Trophoblast cell (in vitro differentiated cells and primary cell): ENCODE data around the gene SAMD7.

Experiments used
- DNase-seq, 2 donors: peaks; one replicate each; pipeline ENCODE4 v3.0.0-alpha.2; 2016
- H2AFZ ChIP-seq: 2 replicates; pipeline ENCODE4 v1.6.1; 2013; ENCODE audit warnings: low read length, moderate library complexity, mild to moderate bottlenecking; ENCODE audit not compliant: insufficient read depth, poor library complexity
- H2AK5ac ChIP-seq: 2 replicates; pipeline ENCODE4 v1.6.1; 2013; ENCODE audit warnings: mild to moderate bottlenecking, low read length
- H2BK120ac ChIP-seq: 2 replicates; pipeline ENCODE4 v1.6.1; 2013; ENCODE audit warnings: low read length, mild to moderate bottlenecking, moderate library complexity; ENCODE audit not compliant: insufficient read depth, poor library complexity
- H2BK12ac ChIP-seq: 2 replicates; pipeline ENCODE4 v1.6.1; 2013; ENCODE audit warnings: mild to moderate bottlenecking, low read length, moderate library complexity
- H2BK5ac ChIP-seq: 2 replicates; pipeline ENCODE4 v1.6.1; 2013; ENCODE audit warnings: low read length, low read depth, moderate library complexity, mild to moderate bottlenecking; ENCODE audit not compliant: poor library complexity
- H3K14ac ChIP-seq: 2 replicates; pipeline ENCODE4 v1.6.1; 2013; ENCODE audit warnings: mild to moderate bottlenecking, low read length
- H3K18ac ChIP-seq: 2 replicates; pipeline ENCODE4 v1.6.1; 2013; ENCODE audit warnings: mild to moderate bottlenecking, low read length
- H3K23ac ChIP-seq: 2 replicates; pipeline ENCODE4 v1.6.1; 2013; ENCODE audit warnings: low read length
- H3K27ac ChIP-seq: 2 replicates; pipeline ENCODE4 v1.5.1; 2013; ENCODE audit warnings: low read depth, mild to moderate bottlenecking, inconsistent platforms, low read length, moderate library complexity
- H3K27me3 ChIP-seq: 2 replicates; pipeline ENCODE4 v1.6.1; 2013; ENCODE audit warnings: inconsistent platforms, mild to moderate bottlenecking, low read length, moderate library complexity; ENCODE audit not compliant: insufficient read depth
- H3K36me3 ChIP-seq, 2 experiments: 1 replicate in 1 of 2; 2 replicates in 1 of 2; pipeline ENCODE4 v1.6.1; 2013; ENCODE audit warnings: low read length in 2 of 2, mild to moderate bottlenecking in 2 of 2, moderate library complexity in 1 of 2; ENCODE audit not compliant: insufficient read depth in 2 of 2, control insufficient read depth in 1 of 2
- H3K4ac ChIP-seq: 2 replicates; pipeline ENCODE4 v1.6.1; 2013; ENCODE audit warnings: low read depth, mild to moderate bottlenecking, low read length, moderate library complexity
- H3K4me1 ChIP-seq, 2 experiments: 1 replicate in 1 of 2; 2 replicates in 1 of 2; pipeline ENCODE4 v1.6.1; 2013; ENCODE audit warnings: low read length in 2 of 2, mild to moderate bottlenecking in 2 of 2, moderate library complexity in 1 of 2; ENCODE audit not compliant: insufficient read depth in 2 of 2, control insufficient read depth in 1 of 2
- H3K4me2 ChIP-seq: 2 replicates; pipeline ENCODE4 v1.6.1; 2013; ENCODE audit warnings: inconsistent platforms, mild to moderate bottlenecking, low read length, moderate library complexity
- H3K4me3 ChIP-seq: 2 replicates; pipeline ENCODE4 v1.5.1; 2013; ENCODE audit warnings: mild to moderate bottlenecking, low read depth, low read length, inconsistent platforms
- H3K79me1 ChIP-seq: one replicate; pipeline ENCODE4 v1.6.1; 2013; ENCODE audit warnings: low read length
- H3K79me2 ChIP-seq: 2 replicates; pipeline ENCODE4 v1.6.1; 2013; ENCODE audit warnings: low read length, mild to moderate bottlenecking; ENCODE audit not compliant: control insufficient read depth, insufficient read depth, poor library complexity
- H3K9ac ChIP-seq: 2 replicates; pipeline ENCODE4 v1.6.1; 2013; ENCODE audit warnings: mild to moderate bottlenecking, low read length
- H3K9me3 ChIP-seq: 2 replicates; pipeline ENCODE4 v1.6.1; 2013; ENCODE audit warnings: low read depth, mild to moderate bottlenecking, control low read depth, inconsistent platforms, low read length; ENCODE audit not compliant: insufficient read depth
- H4K12ac ChIP-seq: 2 replicates; pipeline ENCODE4 v1.6.1; 2013; ENCODE audit warnings: low read depth, mild to moderate bottlenecking, low read length, moderate library complexity
- H4K8ac ChIP-seq: 2 replicates; pipeline ENCODE4 v1.6.1; 2013; ENCODE audit warnings: low read depth, mild to moderate bottlenecking, low read length, moderate library complexity
- H4K91ac ChIP-seq: one replicate; pipeline ENCODE4 v1.6.1; 2013; ENCODE audit warnings: low read depth, mild to moderate bottlenecking, low read length, moderate library complexity
- WGBS: extraction: QIAGEN DNeasy Blood & Tissue Kit; methylation state at CpG from one replicate; pipeline ENCODE4 v1.1.7; 2013; ENCODE audit warnings: missing lambda C conversion rate; ENCODE audit not compliant: insufficient read length, insufficient coverage; ENCODE audit errors: extremely low coverage; 5-methylcytosine and 5-hydroxymethylcytosine counted together

SAMD7 gene

DNA sequence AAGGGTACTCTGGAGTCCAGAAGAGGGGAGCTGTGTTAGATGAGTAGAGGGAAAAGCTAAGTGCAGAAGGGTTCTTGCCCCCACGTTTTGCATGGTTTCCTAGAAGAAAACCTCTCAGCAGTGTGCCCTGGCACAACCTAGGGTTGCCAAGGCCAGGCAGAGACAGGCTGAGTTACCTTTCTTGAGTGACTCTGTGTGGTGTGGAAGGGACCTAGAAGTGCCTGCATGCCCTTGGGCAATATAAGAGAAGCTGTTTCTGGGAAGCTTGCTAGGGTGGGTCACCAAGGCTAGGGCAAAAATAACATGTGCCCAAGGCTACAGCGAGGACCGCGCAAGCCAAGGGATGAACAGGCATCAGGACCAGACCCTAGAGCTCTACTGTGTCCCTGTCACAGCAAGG, 3.4 kb upstream of the SAMD7 start:
- H4K91ac ChIP-seq, result no peak overlapping the region
- no peak overlapping the region for H3K4me2 ChIP-seq
- H2AFZ ChIP-seq, result no peak overlapping the region
- no peak overlapping the region for H3K4ac ChIP-seq
- H3K14ac ChIP-seq, result no peak overlapping the region
- H3K79me2 ChIP-seq, result no peaks in the 10 kb centered on the region
- H2AK5ac ChIP-seq, result no peak overlapping the region
- peaks cover 10% of the 10 kb centered on the region for H3K9me3 ChIP-seq
- peak overlapping the region; percentile 51 for H3K4me3 ChIP-seq
- no peak overlapping the region for H4K12ac ChIP-seq
- H2BK120ac ChIP-seq, result no peak overlapping the region
- no peak overlapping the region for H2BK5ac ChIP-seq
- no peaks in the 10 kb centered on the region for H3K79me1 ChIP-seq
- H3K23ac ChIP-seq, result peak overlapping the region; percentile 31
- peak; percentile 22 to 82 for DNase-seq
- no peak overlapping the region for H3K18ac ChIP-seq
- H3K36me3 ChIP-seq, result no peaks in the 10 kb centered on the region
- WGBS, result no CpG with 5 or more reads among the region's 4 CpGs
- no peak overlapping the region for H2BK12ac ChIP-seq
- H4K8ac ChIP-seq, result no peak overlapping the region
- no peaks in the 10 kb centered on the region for H3K27me3 ChIP-seq
- no peak overlapping the region for H3K27ac ChIP-seq
- H3K4me1 ChIP-seq, result peaks cover 6% of the 10 kb centered on the region in 2 experiments
- no peak overlapping the region for H3K9ac ChIP-seq

- no peak overlapping the region for H3K4ac ChIP-seq
- no peak overlapping the region for H3K14ac ChIP-seq
- H3K18ac ChIP-seq, result no peak overlapping the region
- no peaks in the 10 kb centered on the region for H3K9me3 ChIP-seq
- no peak overlapping the region for H3K4me2 ChIP-seq
- no peaks in the 10 kb centered on the region for H3K27me3 ChIP-seq
- no peak overlapping the region for H4K8ac ChIP-seq
- no peak overlapping the region for H2AK5ac ChIP-seq
- no peaks in the 10 kb centered on the region for H3K4me1 ChIP-seq
- H3K36me3 ChIP-seq, result no peaks in the 10 kb centered on the region
- no peak overlapping the region for H3K9ac ChIP-seq
- no peak overlapping the region for H2BK12ac ChIP-seq
- no peaks in the 10 kb centered on the region for H3K79me1 ChIP-seq
- H2BK5ac ChIP-seq, result no peak overlapping the region
- no peak overlapping the region for H3K23ac ChIP-seq
- H2BK120ac ChIP-seq, result no peak overlapping the region
- no peak overlapping the region for H4K91ac ChIP-seq
- H3K27ac ChIP-seq, result no peak overlapping the region
- no CpG with 5 or more reads among the region's 3 CpGs for WGBS
- no peak overlapping the region for H3K4me3 ChIP-seq
- H2AFZ ChIP-seq, result no peak overlapping the region
- no peak for DNase-seq
- H4K12ac ChIP-seq, result no peak overlapping the region
- H3K79me2 ChIP-seq, result no peaks in the 10 kb centered on the region
These were observed 2.0 kb downstream of the SAMD7 start for GRCh38 chr3:169913323-169913722.

DNA sequence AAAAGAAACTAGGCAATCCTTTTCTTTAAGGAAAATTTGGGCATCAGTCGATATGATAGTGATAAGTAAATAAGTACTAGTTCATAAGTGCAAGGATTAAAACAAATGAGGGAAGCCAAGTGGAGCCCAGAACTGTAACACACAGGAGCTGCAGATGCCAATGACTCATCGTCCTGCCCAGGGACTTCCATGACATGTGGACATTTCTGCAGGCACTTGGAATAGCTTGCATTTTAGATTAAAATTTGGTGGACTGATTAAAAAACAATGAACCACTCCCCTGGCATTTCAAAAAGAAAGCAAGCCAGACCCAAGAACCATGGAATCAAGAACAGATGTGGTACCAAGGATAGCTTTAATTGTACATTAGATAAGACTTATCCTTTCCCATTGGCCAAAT, 2.9 kb downstream of the SAMD7 start:
- no peak overlapping the region for H3K9ac ChIP-seq
- H3K4me1 ChIP-seq, result no peaks in the 10 kb centered on the region
- no peaks in the 10 kb centered on the region for H3K36me3 ChIP-seq
- no peaks in the 10 kb centered on the region for H3K9me3 ChIP-seq
- H4K12ac ChIP-seq, result no peak overlapping the region
- no peak overlapping the region for H4K91ac ChIP-seq
- no peak overlapping the region for H4K8ac ChIP-seq
- no peak overlapping the region for H2BK120ac ChIP-seq
- no peak overlapping the region for H3K4me2 ChIP-seq
- H3K27me3 ChIP-seq, result no peaks in the 10 kb centered on the region
- no peak overlapping the region for H2BK12ac ChIP-seq
- no peak overlapping the region for H3K23ac ChIP-seq
- no peak overlapping the region for H3K4me3 ChIP-seq
- no peak overlapping the region for H2AFZ ChIP-seq
- DNase-seq, result peak; percentile 50 to 70
- no peak overlapping the region for H2BK5ac ChIP-seq
- no peaks in the 10 kb centered on the region for H3K79me2 ChIP-seq
- H3K18ac ChIP-seq, result no peak overlapping the region
- no peak overlapping the region for H3K27ac ChIP-seq
- no peak overlapping the region for H3K14ac ChIP-seq
- no CpG with 5 or more reads among the region's 2 CpGs for WGBS
- H2AK5ac ChIP-seq, result no peak overlapping the region
- H3K79me1 ChIP-seq, result no peaks in the 10 kb centered on the region
- no peak overlapping the region for H3K4ac ChIP-seq

DNA sequence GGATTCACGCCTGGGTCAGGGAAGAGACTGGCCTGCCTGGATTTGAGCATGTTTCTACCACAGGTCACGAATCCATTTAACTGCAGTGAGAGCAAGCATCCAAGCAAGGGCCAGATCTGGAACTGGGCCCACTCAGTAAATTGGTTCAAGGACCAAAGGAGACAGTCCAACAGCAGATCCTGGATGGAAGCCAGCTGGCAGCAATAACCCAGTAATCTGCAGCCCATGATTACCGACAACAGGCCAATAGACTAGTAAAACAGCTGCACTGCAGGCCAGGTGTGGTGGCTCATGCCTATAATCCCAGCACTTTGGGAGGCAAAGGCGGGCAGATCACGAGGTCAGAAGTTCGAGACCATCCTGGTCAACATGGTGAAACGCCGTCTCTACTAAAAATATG, 11.8 kb downstream of the SAMD7 start:
- Histone ChIP-seq H4K12ac (no peak overlapping the region), H4K8ac (no peak overlapping the region), H3K4ac (no peak overlapping the region), H3K36me3 (no peaks in the 10 kb centered on the region), H2BK12ac (no peak overlapping the region), H2AFZ (no peak overlapping the region), H3K27ac (no peak overlapping the region), H3K27me3 (no peaks in the 10 kb centered on the region), H3K18ac (no peak overlapping the region), H4K91ac (no peak overlapping the region), H3K4me2 (no peak overlapping the region), H3K14ac (no peak overlapping the region), H3K9me3 (no peaks in the 10 kb centered on the region), H3K4me1 (no peaks in the 10 kb centered on the region), H3K4me3 (no peak overlapping the region), H3K23ac (no peak overlapping the region), H2BK120ac (no peak overlapping the region), H3K79me1 (no peaks in the 10 kb centered on the region), H3K9ac (no peak overlapping the region), H2AK5ac (no peak overlapping the region), H2BK5ac (no peak overlapping the region), H3K79me2 (no peaks in the 10 kb centered on the region)
- DNase-seq, result no peak
- WGBS, result no CpG with 5 or more reads among the region's 8 CpGs
